ENCODE data around the gene AK5. TPM values are rescaled to one million over a fixed set of nuclear protein-coding genes. Genes with fewer than 3 reads are reported as not detected.

Gene AK5
- total RNA-seq, 1 donor from 2014 or later = not detected

- no peak overlapping the region for H3K4me3 Mint-ChIP-seq
Observed at GRCh38 chr1:77371396-77371795, 89.6 kb downstream of the AK5 start.

GRCh38 chr1:77373702-77374101, 91.9 kb downstream of the AK5 start:
- no peak for TF ChIP-seq CTCF (IDR thresholded peaks at IDR 0.05)
- intact Hi-C loops (cut with micrococcal nuclease) = no loop called here
- Mint-ChIP-seq H3K27me3 (peaks cover 4% of the 10 kb centered on the region), H3K27ac (no peak overlapping the region), H3K36me3 (ENCODE audit: low read depth) (no peaks in the 10 kb centered on the region), H3K4me3 (no peak overlapping the region), H3K9me3 (no peaks in the 10 kb centered on the region), H3K4me1 (no peaks in the 10 kb centered on the region)
- ATAC-seq (ENCODE audit: low read depth) (no peak), DNase-seq (no peak)
- ChIA-PET CTCF (no interaction called here), POLR2A (no interaction called here)

More at GRCh38 chr1:77371396-77371795, 89.6 kb downstream of the AK5 start:
- ChIA-PET POLR2A (no interaction called here), CTCF (no interaction called here)
- no peaks in the 10 kb centered on the region for H3K36me3 Mint-ChIP-seq (ENCODE audit: low read depth)
- DNase-seq = no peak
- H3K9me3 Mint-ChIP-seq = no peaks in the 10 kb centered on the region
- TF ChIP-seq CTCF (IDR thresholded peaks at IDR 0.05) = no peak
- H3K27me3 Mint-ChIP-seq = peaks cover 3% of the 10 kb centered on the region
- no peak for ATAC-seq (ENCODE audit: low read depth)
- H3K4me1 Mint-ChIP-seq = no peaks in the 10 kb centered on the region
- H3K27ac Mint-ChIP-seq = no peak overlapping the region
- intact Hi-C loops (cut with micrococcal nuclease) = no loop called here

GRCh38 chr1:77375541-77375940, 93.7 kb downstream of the AK5 start:
- ChIA-PET POLR2A (no interaction called here), CTCF (no interaction called here)
- DNase-seq (no peak), ATAC-seq (ENCODE audit: low read depth) (no peak)
- Mint-ChIP-seq H3K4me3 (no peak overlapping the region), H3K27me3 (peaks cover 3% of the 10 kb centered on the region), H3K4me1 (no peaks in the 10 kb centered on the region), H3K36me3 (ENCODE audit: low read depth) (no peaks in the 10 kb centered on the region), H3K9me3 (no peaks in the 10 kb centered on the region), H3K27ac (no peak overlapping the region)
- TF ChIP-seq CTCF (IDR thresholded peaks at IDR 0.05) = no peak
- intact Hi-C loops (cut with micrococcal nuclease) = no loop called here

- Mint-ChIP-seq H3K9me3 (no peaks in the 10 kb centered on the region), H3K36me3 (ENCODE audit: low read depth) (no peaks in the 10 kb centered on the region), H3K4me3 (no peak overlapping the region), H3K27ac (no peak overlapping the region), H3K4me1 (no peaks in the 10 kb centered on the region), H3K27me3 (peaks cover 5% of the 10 kb centered on the region)
- ChIA-PET POLR2A (no interaction called here), CTCF (no interaction called here)
- ATAC-seq (ENCODE audit: low read depth) (no peak), DNase-seq (no peak)
- TF ChIP-seq CTCF (IDR thresholded peaks at IDR 0.05) = no peak
- intact Hi-C loops (cut with micrococcal nuclease) = no loop called here
Observed at GRCh38 chr1:77375990-77376389, 94.2 kb downstream of the AK5 start.

GRCh38 chr1:77378723-77379535, 97.1 kb downstream of the AK5 start:
- POLR2A ChIA-PET = no interaction called here
- no peak for TF ChIP-seq CTCF (IDR thresholded peaks at IDR 0.05)
- ATAC-seq (ENCODE audit: low read depth) = no peak
- Mint-ChIP-seq H3K36me3 (ENCODE audit: low read depth) (no peaks in the 10 kb centered on the region), H3K27ac (no peak overlapping the region), H3K4me1 (no peaks in the 10 kb centered on the region), H3K27me3 (peaks cover 9% of the 10 kb centered on the region), H3K9me3 (no peaks in the 10 kb centered on the region), H3K4me3 (no peak overlapping the region)
- no peak for DNase-seq
- CTCF ChIA-PET = no interaction called here
- intact Hi-C loops (cut with micrococcal nuclease) = no loop called here

Data from activated B cell treated with CpG ODN at 0.5 μM for 24 hours (primary cell).